ENCODE measurements around the gene TRABD2A. TPM values are rescaled to one million over a fixed set of nuclear protein-coding genes. Genes with fewer than 3 reads are reported as not detected.

The TRABD2A gene
- total and polyA plus RNA-seq, 9 of the 15 experiments (the other 6 are each of a cell fraction or from before 2014, with no cell fraction given): 0.07 to 0.45 (median 0.25) TPM

- TF ChIP-seq ARID3A (IDR thresholded peaks at IDR 0.05; ENCODE audit: borderline replicate concordance, low read depth, low read length) (peak; percentile 64; the same call in 1 of the 2 replicates), SAFB2 (IDR thresholded peaks at IDR 0.05; ENCODE audit: borderline replicate concordance, low read depth, low read length, severe bottlenecking) (no peak), YY1 (IDR thresholded peaks at IDR 0.05; ENCODE audit: borderline replicate concordance in 1 of 3, control insufficient read depth in 1 of 3, extremely low read depth in 1 of 3, insufficient read depth in 3 of 3, insufficient read length in 1 of 3, insufficient replicate concordance in 2 of 3, low read depth in 1 of 3, low read length in 2 of 3) (peak in 2 of 3 experiments; percentile 29 to 66), U2AF2 (optimal IDR thresholded peaks at IDR 0.05; ENCODE audit: low read depth, low read length) (no peak), ZBTB12 (CRISPR knock-in tag; IDR thresholded peaks at IDR 0.05) (no peak), CTCFL (IDR thresholded peaks at IDR 0.05; ENCODE audit: borderline replicate concordance, insufficient read depth, low read depth, low read length, poor library complexity, severe bottlenecking) (peak; percentile 65), NCOA1 (IDR thresholded peaks at IDR 0.05; ENCODE audit: low read depth) (no peak), NCOR1 (IDR thresholded peaks at IDR 0.05) (peak; percentile 40; the same call in 1 of the 2 replicates), E4F1 (CRISPR knock-in tag; IDR thresholded peaks at IDR 0.05; ENCODE audit: borderline replicate concordance) (no peak), HNRNPK (IDR thresholded peaks at IDR 0.05; ENCODE audit: low read depth, low read length, poor library complexity, severe bottlenecking) (no peak), GABPB1 (CRISPR knock-in tag; IDR thresholded peaks at IDR 0.05) (peak; percentile 77), XRCC4 (IDR thresholded peaks at IDR 0.05; ENCODE audit: extremely low read depth, insufficient read depth, insufficient read length) (no peak), TRIM25 (IDR thresholded peaks at IDR 0.05; ENCODE audit: borderline replicate concordance) (no peak), ZNF764 (CRISPR knock-in tag; IDR thresholded peaks at IDR 0.05; ENCODE audit: low read depth) (no peak), HNRNPH1 (optimal IDR thresholded peaks at IDR 0.05; ENCODE audit: low read depth, low read length) (no peak), PHB2 (IDR thresholded peaks at IDR 0.05; ENCODE audit: low read depth) (no peak), C11orf30 (IDR thresholded peaks at IDR 0.05; ENCODE audit: low read depth) (no peak)
Measured at GRCh38 chr2:84925724-84926376, 45.0 kb upstream of the TRABD2A start (continued).
